WTC11 (cell line): ENCODE data around the gene SERTAD3. TPM values are rescaled to one million over a fixed set of nuclear protein-coding genes. Genes with fewer than 3 reads are reported as not detected.

Experiments
- ATAC-seq: fragments of 200-7000 bp; cut with Tn5 transposase; 2 replicates; pipeline ENCODE4 v1.10.0; 2021; ENCODE audit warnings: mild to moderate bottlenecking, moderate library complexity
- CTCF ChIA-PET: fragments of 300-600 bp; sonication (Branson Sonifier 250); formaldehyde crosslinking; loops from one replicate; lab custom pipeline; 2021; ENCODE audit warnings: antibody characterized with exemption; lab: Charles Lee
- POLR2A ChIA-PET: fragments of 350-600 bp; sonication (Branson Sonifier 250); formaldehyde crosslinking; loops from one replicate; lab custom pipeline; 2021; ENCODE audit warnings: antibody characterized with exemption; lab: Charles Lee
- DNase-seq: peaks from one replicate; pipeline ENCODE4 v3.0.0; 2021; ENCODE audit warnings: low spot score
- H3K27ac Mint-ChIP-seq: 2 replicates; pipeline ENCODE4 v1.8.0; 2021; ENCODE audit warnings: mixed read lengths
- H3K27me3 Mint-ChIP-seq: 2 replicates; pipeline ENCODE4 v1.8.0; 2021; ENCODE audit warnings: low read depth, mild to moderate bottlenecking, moderate library complexity, mixed read lengths
- H3K36me3 Mint-ChIP-seq: 2 replicates; pipeline ENCODE4 v1.8.0; 2021; ENCODE audit warnings: mixed read lengths
- H3K4me1 Mint-ChIP-seq: 2 replicates; pipeline ENCODE4 v1.8.0; 2022; ENCODE audit warnings: mixed read lengths
- H3K4me3 Mint-ChIP-seq: 2 replicates; pipeline ENCODE4 v1.8.0; 2021; ENCODE audit warnings: mild to moderate bottlenecking, moderate library complexity, mixed read lengths
- H3K9me3 Mint-ChIP-seq: 2 replicates; pipeline ENCODE4 v1.8.0; 2021; ENCODE audit warnings: mixed read lengths
- CBFB ChIP-seq: sonication (generic); formaldehyde crosslinking; IDR thresholded peaks from 2 replicates; pipeline ENCODE4 v1.8.1; 2022; ENCODE audit warnings: mild to moderate bottlenecking, low read depth, missing genetic modification reagents
- CREM ChIP-seq: sonication (generic); formaldehyde crosslinking; IDR thresholded peaks from 2 replicates; pipeline ENCODE4 v1.8.1; 2022; ENCODE audit warnings: mild to moderate bottlenecking, missing genetic modification reagents, moderate library complexity
- E2F1 ChIP-seq: sonication (generic); formaldehyde crosslinking; IDR thresholded peaks from 2 replicates; pipeline ENCODE4 v1.8.0; 2022; ENCODE audit warnings: mild to moderate bottlenecking, missing genetic modification reagents
- ERG ChIP-seq: fragments of 250-450 bp; sonication (Bioruptor Pico); IDR thresholded peaks from 2 replicates; pipeline ENCODE4 v1.8.0; 2021; ENCODE audit warnings: mild to moderate bottlenecking
- ETV6 ChIP-seq: sonication (generic); formaldehyde crosslinking; IDR thresholded peaks from 2 replicates; pipeline ENCODE4 v1.8.1; 2022; ENCODE audit warnings: mild to moderate bottlenecking, missing genetic modification reagents
- FOXP1 ChIP-seq: sonication (generic); formaldehyde crosslinking; IDR thresholded peaks from 2 replicates; pipeline ENCODE4 v1.8.0; 2022; ENCODE audit warnings: missing genetic modification reagents, mild to moderate bottlenecking, moderate library complexity, borderline replicate concordance
- GTF2I ChIP-seq: fragments of 250-450 bp; sonication (Bioruptor Pico); conservative IDR thresholded peaks from 2 replicates; pipeline ENCODE4 v1.4.0; 2021; ENCODE audit warnings: mild to moderate bottlenecking
- JAZF1 ChIP-seq: fragments of 250-450 bp; sonication (Bioruptor Pico); IDR thresholded peaks from 2 replicates; pipeline ENCODE4 v1.9.0; 2021; ENCODE audit warnings: moderate library complexity, mild to moderate bottlenecking, inconsistent platforms
- JUN ChIP-seq: sonication (generic); formaldehyde crosslinking; IDR thresholded peaks from 2 replicates; pipeline ENCODE4 v1.8.0; 2023; ENCODE audit warnings: mild to moderate bottlenecking, missing genetic modification reagents
- PRRX2 ChIP-seq: fragments of 250-450 bp; sonication (Bioruptor Pico); IDR thresholded peaks from 2 replicates; pipeline ENCODE4 v1.8.0; 2021; ENCODE audit warnings: mild to moderate bottlenecking
- RELA ChIP-seq: sonication (generic); formaldehyde crosslinking; IDR thresholded peaks from 2 replicates; pipeline ENCODE4 v1.8.1; 2022; ENCODE audit warnings: missing genetic modification reagents, mild to moderate bottlenecking, borderline replicate concordance
- SP1 ChIP-seq: sonication (generic); formaldehyde crosslinking; conservative IDR thresholded peaks from 2 replicates; pipeline ENCODE4 v1.8.1; 2022; ENCODE audit warnings: missing genetic modification reagents
- TCF7 ChIP-seq: sonication (generic); formaldehyde crosslinking; IDR thresholded peaks from 2 replicates; pipeline ENCODE4 v1.8.0; 2022; ENCODE audit warnings: mild to moderate bottlenecking, low read depth, missing genetic modification reagents, moderate library complexity
- USF1 ChIP-seq: sonication (generic); formaldehyde crosslinking; IDR thresholded peaks from 2 replicates; pipeline ENCODE4 v1.8.0; 2022; ENCODE audit warnings: mild to moderate bottlenecking, missing genetic modification reagents
- ZNF423 ChIP-seq: fragments of 250-450 bp; sonication (Bioruptor Pico); IDR thresholded peaks from 2 replicates; pipeline ENCODE4 v2.1.2; 2022; ENCODE audit warnings: mild to moderate bottlenecking, moderate library complexity
- total RNA-seq: library from RNA; stranded (reverse); gene quantifications from 3 replicates; pipeline ENCODE4 v1.2.3, GENCODE V29; 2021
- TF ChIP-seq, protein P1 (sequence below): sonication (generic); formaldehyde crosslinking; IDR thresholded peaks from 2 replicates; pipeline ENCODE4 v1.8.0; 2022; ENCODE audit warnings: mild to moderate bottlenecking, missing genetic modification reagents
- TF ChIP-seq, protein P2 (sequence below): sonication (generic); formaldehyde crosslinking; IDR thresholded peaks from 2 replicates; pipeline ENCODE4 v1.8.1; 2023; ENCODE audit warnings: mild to moderate bottlenecking, missing genetic modification reagents, moderate library complexity
- TF ChIP-seq, protein P3 (sequence below): sonication (generic); formaldehyde crosslinking; IDR thresholded peaks from 2 replicates; pipeline ENCODE4 v1.8.1; 2023; ENCODE audit warnings: mild to moderate bottlenecking, missing genetic modification reagents, borderline replicate concordance
- TF ChIP-seq, protein P4 (sequence below): fragments of 250-450 bp; sonication (Bioruptor Pico); IDR thresholded peaks from 2 replicates; pipeline ENCODE4 v1.9.0; 2021; ENCODE audit warnings: mild to moderate bottlenecking

The SERTAD3 gene
- total RNA-seq, 1 experiment from 2014 or later, result 33.6 TPM

- TF ChIP-seq RELA (CRISPR knock-in tag), result no peak
- TF ChIP-seq, protein P1, sequence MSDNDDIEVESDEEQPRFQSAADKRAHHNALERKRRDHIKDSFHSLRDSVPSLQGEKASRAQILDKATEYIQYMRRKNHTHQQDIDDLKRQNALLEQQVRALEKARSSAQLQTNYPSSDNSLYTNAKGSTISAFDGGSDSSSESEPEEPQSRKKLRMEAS, result peak; percentile 69
Observed at GRCh38 chr19:40425450-40426287, 18.5 kb downstream of the SERTAD3 start, which contains the start of gene SERTAD1 (continued).

DNA sequence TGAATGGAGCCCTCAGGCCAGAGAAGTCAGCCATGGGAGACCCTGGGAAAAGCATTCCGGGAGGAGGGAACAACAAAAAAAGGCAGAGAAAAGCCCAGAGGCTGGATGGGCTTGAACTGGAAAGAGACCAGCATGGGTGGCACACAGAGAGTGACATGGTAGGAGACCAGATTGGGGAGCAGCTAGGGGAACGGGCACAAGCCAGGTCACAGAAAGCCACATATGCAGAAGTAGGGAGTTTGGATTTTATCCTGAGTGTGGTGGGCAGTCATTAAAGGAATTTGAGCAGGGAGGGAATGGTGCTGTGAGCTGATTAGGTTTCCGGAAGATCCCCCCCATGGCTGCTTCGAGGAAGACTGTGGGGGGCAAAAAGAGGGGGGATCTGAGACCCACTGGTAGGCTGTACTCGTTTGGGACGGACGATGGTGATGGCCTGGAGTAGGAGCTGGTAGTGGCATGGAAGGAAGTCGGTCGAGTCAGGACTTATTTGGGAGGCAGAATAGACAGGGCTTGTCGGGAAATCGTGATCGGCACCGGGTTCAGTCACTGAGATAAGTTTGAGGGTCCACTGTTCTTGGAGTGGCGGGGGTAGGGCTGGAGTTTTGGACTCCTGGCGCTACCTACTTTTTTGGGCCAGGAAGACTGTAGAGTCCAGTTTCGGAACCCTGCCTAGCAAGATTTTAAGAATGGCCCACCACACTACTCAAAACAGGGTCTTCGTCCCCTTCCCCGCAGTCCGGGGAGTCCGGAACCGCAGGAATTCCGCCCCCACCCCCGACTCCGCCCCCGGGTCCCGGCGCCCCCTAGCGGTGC is 19.3 kb downstream of the SERTAD3 start:
- Mint-ChIP-seq H3K27ac (peak overlapping the region; percentile 97), H3K4me1 (peaks cover 16% of the 10 kb centered on the region), H3K4me3 (peak overlapping the region; percentile 91), H3K27me3 (peaks cover 3% of the 10 kb centered on the region; the same call in 1 of the 2 replicates), H3K36me3 (no peaks in the 10 kb centered on the region; the same call in 1 of the 2 replicates), H3K9me3 (no peaks in the 10 kb centered on the region)
- ChIA-PET POLR2A (interaction anchor here (0.5 to 1.8 kb wide), 2 partner anchors 11 to 1791 kb away, joined by 4 to 11 read pairs; partner anchors contain the start of gene PRX), CTCF (interaction anchor here (0.7 to 1.7 kb wide), 11 partner anchors 9 to 179 kb away, joined by 3 to 12 read pairs (median 4); partner anchors contain the start of genes BLVRB and PRX)
- ATAC-seq (no peak), DNase-seq (no peak)
- TF ChIP-seq, protein P2, sequence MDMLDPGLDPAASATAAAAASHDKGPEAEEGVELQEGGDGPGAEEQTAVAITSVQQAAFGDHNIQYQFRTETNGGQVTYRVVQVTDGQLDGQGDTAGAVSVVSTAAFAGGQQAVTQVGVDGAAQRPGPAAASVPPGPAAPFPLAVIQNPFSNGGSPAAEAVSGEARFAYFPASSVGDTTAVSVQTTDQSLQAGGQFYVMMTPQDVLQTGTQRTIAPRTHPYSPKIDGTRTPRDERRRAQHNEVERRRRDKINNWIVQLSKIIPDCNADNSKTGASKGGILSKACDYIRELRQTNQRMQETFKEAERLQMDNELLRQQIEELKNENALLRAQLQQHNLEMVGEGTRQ (CRISPR knock-in tag), result no peak
- TF ChIP-seq FOXP1 (no peak), ERG (CRISPR knock-in tag) (no peak), GTF2I (CRISPR knock-in tag) (0 out of 2 replicates have a peak, but pooled peaks have one; percentile 41)

- ChIA-PET CTCF (interaction anchor here (0.9 to 1.7 kb wide), 8 partner anchors 9 to 180 kb away, joined by 3 to 12 read pairs (median 4); partner anchors contain the start of genes BLVRB and PRX), POLR2A (interaction anchor here (0.5 to 1.8 kb wide), 2 partner anchors 10 to 1790 kb away, joined by 4 to 11 read pairs; partner anchors contain the start of gene PRX)
- Mint-ChIP-seq H3K36me3 (no peaks in the 10 kb centered on the region; the same call in 1 of the 2 replicates), H3K9me3 (no peaks in the 10 kb centered on the region), H3K4me3 (no peak overlapping the region), H3K4me1 (peaks cover 16% of the 10 kb centered on the region), H3K27ac (no peak overlapping the region), H3K27me3 (peaks cover 3% of the 10 kb centered on the region)
- DNase-seq (no peak), ATAC-seq (no peak)
- TF ChIP-seq JUN (CRISPR knock-in tag) (no peak), USF1 (CRISPR knock-in tag) (no peak), JAZF1 (CRISPR knock-in tag) (no peak), ETV6 (CRISPR knock-in tag) (no peak), CREM (CRISPR knock-in tag) (no peak), CBFB (CRISPR knock-in tag) (no peak), SP1 (no peak), TCF7 (CRISPR knock-in tag) (no peak), ZNF423 (no peak), PRRX2 (no peak), E2F1 (CRISPR knock-in tag) (no peak)
- TF ChIP-seq, protein P3, sequence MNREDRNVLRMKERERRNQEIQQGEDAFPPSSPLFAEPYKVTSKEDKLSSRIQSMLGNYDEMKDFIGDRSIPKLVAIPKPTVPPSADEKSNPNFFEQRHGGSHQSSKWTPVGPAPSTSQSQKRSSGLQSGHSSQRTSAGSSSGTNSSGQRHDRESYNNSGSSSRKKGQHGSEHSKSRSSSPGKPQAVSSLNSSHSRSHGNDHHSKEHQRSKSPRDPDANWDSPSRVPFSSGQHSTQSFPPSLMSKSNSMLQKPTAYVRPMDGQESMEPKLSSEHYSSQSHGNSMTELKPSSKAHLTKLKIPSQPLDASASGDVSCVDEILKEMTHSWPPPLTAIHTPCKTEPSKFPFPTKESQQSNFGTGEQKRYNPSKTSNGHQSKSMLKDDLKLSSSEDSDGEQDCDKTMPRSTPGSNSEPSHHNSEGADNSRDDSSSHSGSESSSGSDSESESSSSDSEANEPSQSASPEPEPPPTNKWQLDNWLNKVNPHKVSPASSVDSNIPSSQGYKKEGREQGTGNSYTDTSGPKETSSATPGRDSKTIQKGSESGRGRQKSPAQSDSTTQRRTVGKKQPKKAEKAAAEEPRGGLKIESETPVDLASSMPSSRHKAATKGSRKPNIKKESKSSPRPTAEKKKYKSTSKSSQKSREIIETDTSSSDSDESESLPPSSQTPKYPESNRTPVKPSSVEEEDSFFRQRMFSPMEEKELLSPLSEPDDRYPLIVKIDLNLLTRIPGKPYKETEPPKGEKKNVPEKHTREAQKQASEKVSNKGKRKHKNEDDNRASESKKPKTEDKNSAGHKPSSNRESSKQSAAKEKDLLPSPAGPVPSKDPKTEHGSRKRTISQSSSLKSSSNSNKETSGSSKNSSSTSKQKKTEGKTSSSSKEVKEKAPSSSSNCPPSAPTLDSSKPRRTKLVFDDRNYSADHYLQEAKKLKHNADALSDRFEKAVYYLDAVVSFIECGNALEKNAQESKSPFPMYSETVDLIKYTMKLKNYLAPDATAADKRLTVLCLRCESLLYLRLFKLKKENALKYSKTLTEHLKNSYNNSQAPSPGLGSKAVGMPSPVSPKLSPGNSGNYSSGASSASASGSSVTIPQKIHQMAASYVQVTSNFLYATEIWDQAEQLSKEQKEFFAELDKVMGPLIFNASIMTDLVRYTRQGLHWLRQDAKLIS (CRISPR knock-in tag), result no peak
- TF ChIP-seq, protein P4, sequence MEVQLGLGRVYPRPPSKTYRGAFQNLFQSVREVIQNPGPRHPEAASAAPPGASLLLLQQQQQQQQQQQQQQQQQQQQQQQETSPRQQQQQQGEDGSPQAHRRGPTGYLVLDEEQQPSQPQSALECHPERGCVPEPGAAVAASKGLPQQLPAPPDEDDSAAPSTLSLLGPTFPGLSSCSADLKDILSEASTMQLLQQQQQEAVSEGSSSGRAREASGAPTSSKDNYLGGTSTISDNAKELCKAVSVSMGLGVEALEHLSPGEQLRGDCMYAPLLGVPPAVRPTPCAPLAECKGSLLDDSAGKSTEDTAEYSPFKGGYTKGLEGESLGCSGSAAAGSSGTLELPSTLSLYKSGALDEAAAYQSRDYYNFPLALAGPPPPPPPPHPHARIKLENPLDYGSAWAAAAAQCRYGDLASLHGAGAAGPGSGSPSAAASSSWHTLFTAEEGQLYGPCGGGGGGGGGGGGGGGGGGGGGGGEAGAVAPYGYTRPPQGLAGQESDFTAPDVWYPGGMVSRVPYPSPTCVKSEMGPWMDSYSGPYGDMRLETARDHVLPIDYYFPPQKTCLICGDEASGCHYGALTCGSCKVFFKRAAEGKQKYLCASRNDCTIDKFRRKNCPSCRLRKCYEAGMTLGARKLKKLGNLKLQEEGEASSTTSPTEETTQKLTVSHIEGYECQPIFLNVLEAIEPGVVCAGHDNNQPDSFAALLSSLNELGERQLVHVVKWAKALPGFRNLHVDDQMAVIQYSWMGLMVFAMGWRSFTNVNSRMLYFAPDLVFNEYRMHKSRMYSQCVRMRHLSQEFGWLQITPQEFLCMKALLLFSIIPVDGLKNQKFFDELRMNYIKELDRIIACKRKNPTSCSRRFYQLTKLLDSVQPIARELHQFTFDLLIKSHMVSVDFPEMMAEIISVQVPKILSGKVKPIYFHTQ, result no peak
Observed at GRCh38 chr19:40423938-40424337, 20.2 kb downstream of the SERTAD3 start.
